Heart right ventricle (tissue), 16 donors: ENCODE results near the gene CYP4F8. TPM values are rescaled to one million over a fixed set of nuclear protein-coding genes. Genes with fewer than 3 reads are reported as not detected.

ENCODE experiments used
- ATAC-seq, 8 donors: fragments of 200-7000 bp; cut with Tn5 transposase; one replicate each; pipeline ENCODE4 v1.9.1; 2020; ENCODE audit warnings: mild to moderate bottlenecking in 8 of 8, moderate library complexity in 8 of 8, moderate number of reproducible peaks in 1 of 8
- DNase-seq, 2 donors: peaks; one replicate each; pipeline ENCODE4 v3.0.0-alpha.2; 2020
- H3K27ac ChIP-seq, 10 donors: fragments of 200-600 bp; sonication (generic) in 2 of 10; one replicate each; pipeline versions ENCODE4 v1.5.0 to v1.8.0; 2020 to 2022; ENCODE audit warnings: mild to moderate bottlenecking in 3 of 10
- H3K27me3 ChIP-seq, 7 donors: fragments of 200-600 bp; one replicate each; pipeline ENCODE4 v1.8.0; 2021 to 2022; ENCODE audit warnings: mild to moderate bottlenecking in 2 of 7
- H3K36me3 ChIP-seq, 9 donors: fragments of 200-600 bp; sonication (generic) in 1 of 9; one replicate each; pipeline versions ENCODE4 v1.5.0 to v1.8.0; 2020 to 2022; ENCODE audit warnings: mild to moderate bottlenecking in 2 of 9
- H3K4me1 ChIP-seq, 9 donors: fragments of 200-600 bp; sonication (generic) in 1 of 9; one replicate each; pipeline versions ENCODE4 v1.5.0 to v1.8.0; 2020 to 2022; ENCODE audit warnings: mild to moderate bottlenecking in 4 of 9
- H3K4me3 ChIP-seq, 10 donors: fragments of 200-600 bp; sonication (generic) in 2 of 10; one replicate each; pipeline versions ENCODE4 v1.5.0 to v1.8.0; 2020 to 2022; ENCODE audit warnings: mild to moderate bottlenecking in 7 of 10, moderate library complexity in 2 of 10
- H3K9me3 ChIP-seq, 11 donors: fragments of 200-600 bp in 10 of 11; sonication (generic) in 2 of 11; one replicate each; pipeline versions ENCODE4 v1.5.0 to v1.8.0; 2013 to 2022; ENCODE audit warnings: mild to moderate bottlenecking in 2 of 11, control low read depth in 1 of 11, moderate library complexity in 1 of 11
- WGBS, 2 donors: extraction: QIAGEN DNeasy Blood & Tissue Kit; methylation state at CpG; one replicate each; pipeline ENCODE4 v1.1.7; 2013; ENCODE audit warnings: inconsistent platforms in 1 of 2; 5-methylcytosine and 5-hydroxymethylcytosine counted together
- intact Hi-C, 10 donors: fragments of 100-400 bp; cut with DNase I; formaldehyde crosslinking; loops; one replicate each; pipeline versions ENCODE4 v1.11.1 to v1.14.2; 2022
- long read RNA-seq, 3 donors: library from polyadenylated mRNA; unstranded; transcript quantifications; one replicate each; pipeline ENCODE4 v2.0.0, GENCODE V29; 2020 to 2021
- polyA plus RNA-seq, 2 donors: library from polyadenylated mRNA; stranded (reverse); fragments of 200-250 nt; gene quantifications; one replicate each; pipeline ENCODE4 v1.2.3, GENCODE V29; 2013
- total RNA-seq, 10 donors: library from RNA; stranded (reverse); fragmentation: NEBNext Ultra II Directional in 3 of 10; extraction: Animal tissue kit (Norgen Biotek cat#: 25700) in 3 of 10; gene quantifications; one replicate each; pipeline versions ENCODE4 v1.2.1 to v1.2.4, GENCODE V29; 2021 to 2023
- TF ChIP-seq, protein P1 (sequence below), 9 donors: fragments of 200-600 bp; sonication (generic) in 2 of 9; IDR thresholded peaks; one replicate each; pipeline versions ENCODE4 v1.5.0 to v1.8.0; 2021 to 2022; ENCODE audit warnings: antibody characterized with exemption in 9 of 9, mild to moderate bottlenecking in 5 of 9, moderate library complexity in 1 of 9
- donor health status: Arrhythmogenic right ventricular cardiomyopathy.
- donor health status: ischemic (EF 13 %, LVEDD 7.1; RV severe dilation, severe dysfunction).
- donor health status: healthy with polysubstance abuse.
- donor health status: DM: no; HTN: yes; CAD: no.
- donor health status: DM: no; HTN: no; CAD: no.
- donor health status: ischemic (EF 25% LVEDD 6.9; RV normal size, moderate dysfunction).
- donor health status: ischemic (EF 25% LVEDD 5.7; RV mildly dilated, moderate dysfunction).
- donor health status: healthy.
- donor health status: DM: yes; HTN: yes; CAD: no.
- donor health status: Ischemic cardiomyopathy.
- donor health status: ischemic (EF 35%, LVEDD 5.7; RV mildly dilated, moderate dysfunction).
- donor health status: nonischemic (EF 11% LVEDD 7.7; RV severe dilation, severe dysfunction).
- donor health status: DM: yes; HTN: yes; CAD: no.
- donor health status: PGD.
- donor health status: ischemic (EF 29% LVEDD 5.4; RV normal size, mild dysfunction).
- donor health status: nonischemic (EF 23%, LVEDD 6.1; RV moderate dilation, normal function).

The CYP4F8 gene, protein sequence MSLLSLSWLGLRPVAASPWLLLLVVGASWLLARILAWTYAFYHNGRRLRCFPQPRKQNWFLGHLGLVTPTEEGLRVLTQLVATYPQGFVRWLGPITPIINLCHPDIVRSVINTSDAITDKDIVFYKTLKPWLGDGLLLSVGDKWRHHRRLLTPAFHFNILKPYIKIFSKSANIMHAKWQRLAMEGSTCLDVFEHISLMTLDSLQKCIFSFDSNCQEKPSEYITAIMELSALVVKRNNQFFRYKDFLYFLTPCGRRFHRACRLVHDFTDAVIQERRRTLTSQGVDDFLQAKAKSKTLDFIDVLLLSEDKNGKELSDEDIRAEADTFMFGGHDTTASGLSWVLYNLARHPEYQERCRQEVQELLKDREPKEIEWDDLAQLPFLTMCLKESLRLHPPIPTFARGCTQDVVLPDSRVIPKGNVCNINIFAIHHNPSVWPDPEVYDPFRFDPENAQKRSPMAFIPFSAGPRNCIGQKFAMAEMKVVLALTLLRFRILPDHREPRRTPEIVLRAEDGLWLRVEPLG
- not detected for total RNA-seq
- not detected for polyA plus RNA-seq
- long read RNA-seq, donor 1, result 0 reads
- long read RNA-seq, donor 2, result 0 reads
- long read RNA-seq, donor 3, result 0 reads

DNA sequence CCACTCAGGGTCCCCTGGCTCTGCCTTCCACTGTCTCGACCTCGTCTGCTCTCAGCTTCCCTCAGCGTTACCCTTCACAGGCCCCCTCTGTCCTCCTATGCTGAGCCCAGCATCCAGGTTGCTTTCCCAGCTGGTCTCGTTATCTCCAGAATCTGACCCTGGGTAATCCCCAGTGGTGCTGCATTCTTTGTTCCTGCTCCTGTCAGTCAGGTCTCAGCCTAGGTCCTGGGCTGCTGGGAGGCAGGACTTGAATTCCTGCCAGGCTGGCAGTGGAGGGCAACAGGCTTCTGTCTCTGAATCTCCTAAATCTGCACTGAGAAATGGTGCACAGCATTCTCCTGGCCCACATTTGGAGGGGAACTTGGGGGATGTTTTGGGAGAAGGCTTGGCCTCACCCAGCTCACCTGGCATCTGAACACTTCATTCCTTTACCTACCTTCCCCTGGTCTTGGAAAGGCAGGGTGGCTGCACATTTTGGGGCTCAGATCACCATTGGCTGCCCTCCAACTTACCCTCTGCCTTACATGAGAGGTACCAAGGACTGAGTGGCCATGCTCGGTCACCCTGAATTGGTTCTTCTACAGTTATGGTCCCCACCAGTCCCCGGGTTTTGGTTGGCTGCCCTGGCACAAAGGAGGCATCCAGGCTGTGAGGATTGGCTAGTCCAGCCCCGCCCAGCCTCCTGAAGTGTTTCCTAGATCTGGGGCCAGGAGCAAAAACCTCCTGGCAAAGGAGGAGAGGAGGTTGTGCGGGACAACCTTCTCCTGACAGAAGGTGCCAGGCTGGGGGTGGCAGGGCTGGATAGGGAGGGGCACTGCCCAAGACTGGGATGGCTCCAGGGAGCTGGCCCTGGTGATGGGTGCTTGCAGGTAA is at the start of gene CYP4F8:
Gene CYP4F8, plus strand, starts transcription at position 712 of the 873 bp plus-strand sequence. CDS start 399 bp downstream, outside the sequence.
- Histone ChIP-seq H3K36me3 (no peaks in the 10 kb centered on the region), H3K4me3 (no peak within 1 kb of the TSS), H3K27ac (no peak within 1 kb of the TSS), H3K4me1 (no peaks in the 10 kb centered on the region), H3K9me3 (no peaks in the 10 kb centered on the region), H3K27me3 (peaks cover 0 to 52% (median 15%) of the 10 kb centered on the region in 7 donors)
- WGBS, 2 donors, result 40 to 47% methylated on average over 8 of the region's 8 CpGs
- TF ChIP-seq, protein P1, sequence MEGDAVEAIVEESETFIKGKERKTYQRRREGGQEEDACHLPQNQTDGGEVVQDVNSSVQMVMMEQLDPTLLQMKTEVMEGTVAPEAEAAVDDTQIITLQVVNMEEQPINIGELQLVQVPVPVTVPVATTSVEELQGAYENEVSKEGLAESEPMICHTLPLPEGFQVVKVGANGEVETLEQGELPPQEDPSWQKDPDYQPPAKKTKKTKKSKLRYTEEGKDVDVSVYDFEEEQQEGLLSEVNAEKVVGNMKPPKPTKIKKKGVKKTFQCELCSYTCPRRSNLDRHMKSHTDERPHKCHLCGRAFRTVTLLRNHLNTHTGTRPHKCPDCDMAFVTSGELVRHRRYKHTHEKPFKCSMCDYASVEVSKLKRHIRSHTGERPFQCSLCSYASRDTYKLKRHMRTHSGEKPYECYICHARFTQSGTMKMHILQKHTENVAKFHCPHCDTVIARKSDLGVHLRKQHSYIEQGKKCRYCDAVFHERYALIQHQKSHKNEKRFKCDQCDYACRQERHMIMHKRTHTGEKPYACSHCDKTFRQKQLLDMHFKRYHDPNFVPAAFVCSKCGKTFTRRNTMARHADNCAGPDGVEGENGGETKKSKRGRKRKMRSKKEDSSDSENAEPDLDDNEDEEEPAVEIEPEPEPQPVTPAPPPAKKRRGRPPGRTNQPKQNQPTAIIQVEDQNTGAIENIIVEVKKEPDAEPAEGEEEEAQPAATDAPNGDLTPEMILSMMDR (IDR thresholded peaks at IDR 0.05), result no peak
- DNase-seq (no peak), ATAC-seq (no peak)
- intact Hi-C loops, result no loop called here

DNA sequence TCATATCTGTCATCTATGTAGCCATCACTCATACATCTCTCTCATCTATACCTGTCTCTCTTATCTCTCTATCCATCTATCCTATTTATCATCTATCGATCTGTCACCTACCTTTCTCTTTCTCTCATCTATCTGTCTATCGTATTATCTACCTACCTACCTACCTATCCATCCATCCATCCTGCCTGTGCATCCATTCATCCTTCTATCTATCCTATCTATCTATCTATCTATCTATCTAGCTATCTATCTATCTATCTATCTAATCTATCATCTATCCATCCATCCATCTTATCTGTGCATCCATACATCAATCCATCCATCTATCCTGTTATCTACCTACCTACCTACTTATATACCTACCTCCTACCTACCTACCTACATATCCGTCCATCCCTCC is 44.6 kb upstream of the CYP4F8 start:
- ATAC-seq (no peak), DNase-seq (no peak)
- peaks cover 0 to 44% (median 37%) of the 10 kb centered on the region in 7 donors for H3K27me3 ChIP-seq
- no peaks in the 10 kb centered on the region for H3K4me1 ChIP-seq
- no peak overlapping the region for H3K4me3 ChIP-seq
- TF ChIP-seq, protein P1 (IDR thresholded peaks at IDR 0.05), result no peak
- H3K27ac ChIP-seq, result no peak overlapping the region
- no peaks in the 10 kb centered on the region for H3K9me3 ChIP-seq
- no peaks in the 10 kb centered on the region for H3K36me3 ChIP-seq
- 76 to 92% methylated on average over 3 of the region's 3 CpGs for WGBS, 2 donors
- intact Hi-C loops, result no loop called here

DNA sequence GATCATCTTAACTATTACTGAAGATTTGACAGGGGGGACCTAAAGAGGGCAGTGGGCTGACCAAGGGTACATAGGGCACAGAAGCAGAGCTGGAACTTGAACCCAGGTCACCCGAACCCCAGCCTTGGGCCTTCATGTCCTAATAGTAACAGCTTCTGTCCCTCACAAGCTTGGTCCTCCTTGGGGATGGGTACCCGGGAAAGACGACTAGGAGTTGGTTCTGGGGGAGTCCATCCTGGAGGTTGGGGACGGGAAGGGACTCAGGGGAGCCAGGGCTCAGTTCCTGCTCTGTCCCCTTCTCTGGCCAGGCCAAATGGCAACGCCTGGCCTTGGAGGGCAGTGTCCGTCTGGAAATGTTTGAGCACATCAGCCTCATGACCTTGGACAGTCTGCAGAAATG is 39.6 kb upstream of the CYP4F8 start:
- TF ChIP-seq, protein P1 (IDR thresholded peaks at IDR 0.05), result no peak
- ATAC-seq, result no peak
- peaks cover 0 to 21% (median 8%) of the 10 kb centered on the region in 7 donors for H3K27me3 ChIP-seq
- no peak for DNase-seq
- no peaks in the 10 kb centered on the region for H3K4me1 ChIP-seq
- H3K27ac ChIP-seq, result no peak overlapping the region
- intact Hi-C loops, result no loop called here
- WGBS, 2 donors, result 54 to 58% methylated on average over 6 of the region's 6 CpGs
- H3K9me3 ChIP-seq, result no peaks in the 10 kb centered on the region
- no peak overlapping the region for H3K4me3 ChIP-seq
- no peaks in the 10 kb centered on the region for H3K36me3 ChIP-seq

DNA sequence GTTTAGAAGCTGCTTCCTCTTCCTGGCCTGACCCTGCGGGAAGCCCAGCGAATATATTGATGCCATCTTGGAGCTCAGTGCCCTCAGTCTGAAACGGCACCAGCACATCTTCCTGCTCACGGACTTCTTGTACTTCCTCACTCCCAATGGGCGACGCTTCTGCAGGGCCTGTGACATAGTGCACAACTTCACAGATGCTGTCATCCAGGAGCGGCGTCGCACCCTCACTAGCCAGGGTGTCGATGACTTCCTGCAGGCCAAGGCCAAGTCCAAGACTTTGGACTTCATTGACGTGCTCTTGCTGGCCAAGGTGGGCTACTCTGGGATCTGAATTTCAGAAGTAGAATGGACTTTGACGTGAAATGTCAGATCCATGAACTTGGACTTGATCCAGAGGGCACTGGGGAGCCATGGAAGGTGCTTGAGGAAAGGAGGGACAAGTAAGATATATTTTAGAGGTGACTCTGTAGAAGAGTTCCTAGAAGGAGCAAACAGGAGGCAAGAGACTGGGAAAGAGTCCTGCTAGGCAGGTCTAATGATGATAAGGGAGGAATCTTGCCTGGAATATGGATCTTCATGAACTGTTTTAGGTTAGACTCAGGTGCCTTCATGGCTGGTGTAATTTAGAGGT is 38.4 kb upstream of the CYP4F8 start:
- DNase-seq (no peak), ATAC-seq (no peak)
- H3K4me1 ChIP-seq, result no peaks in the 10 kb centered on the region
- TF ChIP-seq, protein P1 (IDR thresholded peaks at IDR 0.05), result no peak
- no peaks in the 10 kb centered on the region for H3K9me3 ChIP-seq
- no peak overlapping the region for H3K4me3 ChIP-seq
- no peak overlapping the region for H3K27ac ChIP-seq
- intact Hi-C loops, result no loop called here
- H3K27me3 ChIP-seq, result peaks cover 0 to 22% (median 14%) of the 10 kb centered on the region in 7 donors
- H3K36me3 ChIP-seq, result no peaks in the 10 kb centered on the region
- 74 to 81% methylated on average over 12 of the region's 12 CpGs for WGBS, 2 donors
